Activated effector memory CD4-positive, alpha-beta T cell treated with Interleukin-2 at 50 U/mL for 16 hours (primary cell): ENCODE measurements around the gene SIPA1L2.

Experiments used
- DNase-seq: peaks from one replicate; pipeline ENCODE4 v3.0.0-alpha.2; 2020

Gene SIPA1L2, protein sequence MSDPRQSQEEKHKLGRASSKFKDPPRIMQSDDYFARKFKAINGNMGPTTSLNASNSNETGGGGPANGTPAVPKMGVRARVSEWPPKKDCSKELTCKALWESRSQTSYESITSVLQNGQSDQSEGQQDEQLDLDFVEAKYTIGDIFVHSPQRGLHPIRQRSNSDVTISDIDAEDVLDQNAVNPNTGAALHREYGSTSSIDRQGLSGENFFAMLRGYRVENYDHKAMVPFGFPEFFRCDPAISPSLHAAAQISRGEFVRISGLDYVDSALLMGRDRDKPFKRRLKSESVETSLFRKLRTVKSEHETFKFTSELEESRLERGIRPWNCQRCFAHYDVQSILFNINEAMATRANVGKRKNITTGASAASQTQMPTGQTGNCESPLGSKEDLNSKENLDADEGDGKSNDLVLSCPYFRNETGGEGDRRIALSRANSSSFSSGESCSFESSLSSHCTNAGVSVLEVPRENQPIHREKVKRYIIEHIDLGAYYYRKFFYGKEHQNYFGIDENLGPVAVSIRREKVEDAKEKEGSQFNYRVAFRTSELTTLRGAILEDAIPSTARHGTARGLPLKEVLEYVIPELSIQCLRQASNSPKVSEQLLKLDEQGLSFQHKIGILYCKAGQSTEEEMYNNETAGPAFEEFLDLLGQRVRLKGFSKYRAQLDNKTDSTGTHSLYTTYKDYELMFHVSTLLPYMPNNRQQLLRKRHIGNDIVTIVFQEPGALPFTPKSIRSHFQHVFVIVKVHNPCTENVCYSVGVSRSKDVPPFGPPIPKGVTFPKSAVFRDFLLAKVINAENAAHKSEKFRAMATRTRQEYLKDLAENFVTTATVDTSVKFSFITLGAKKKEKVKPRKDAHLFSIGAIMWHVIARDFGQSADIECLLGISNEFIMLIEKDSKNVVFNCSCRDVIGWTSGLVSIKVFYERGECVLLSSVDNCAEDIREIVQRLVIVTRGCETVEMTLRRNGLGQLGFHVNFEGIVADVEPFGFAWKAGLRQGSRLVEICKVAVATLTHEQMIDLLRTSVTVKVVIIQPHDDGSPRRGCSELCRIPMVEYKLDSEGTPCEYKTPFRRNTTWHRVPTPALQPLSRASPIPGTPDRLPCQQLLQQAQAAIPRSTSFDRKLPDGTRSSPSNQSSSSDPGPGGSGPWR (N-terminal part only)

GRCh38 chr1:232630047-232630893, at the start of gene SIPA1L2:
Gene SIPA1L2 (minus strand): TSS chr1:232630133. CDS start chr1:232515339, 114,794 bp downstream.
- DNase-seq = peak; percentile 84

GRCh38 chr1:232678185-232678886, 48.4 kb upstream of the SIPA1L2 start:
- DNase-seq = no peak

DNA sequence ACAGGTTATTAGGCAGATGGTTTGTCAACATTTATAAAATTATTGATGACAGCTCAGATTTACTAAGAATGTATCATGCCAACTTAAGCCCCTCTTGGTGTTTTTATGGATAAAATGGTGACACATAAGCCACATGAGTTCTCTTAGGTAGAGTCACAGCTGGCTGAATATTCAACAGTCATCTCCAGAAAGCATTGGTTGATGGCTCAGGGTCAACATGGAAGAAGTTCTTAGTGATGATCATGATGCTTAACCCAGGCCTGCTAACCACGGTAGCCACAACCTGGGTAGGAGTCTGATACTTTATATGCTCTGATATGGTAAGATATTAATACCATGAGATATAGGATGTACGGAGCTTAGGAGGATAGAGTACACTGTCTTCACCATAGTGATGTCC, 46.4 kb upstream of the SIPA1L2 start:
- no peak for DNase-seq

GRCh38 chr1:232675898-232676297, 46.0 kb upstream of the SIPA1L2 start:
- DNase-seq = no peak

GRCh38 chr1:232675260-232675659, 45.3 kb upstream of the SIPA1L2 start:
- DNase-seq = no peak

DNA sequence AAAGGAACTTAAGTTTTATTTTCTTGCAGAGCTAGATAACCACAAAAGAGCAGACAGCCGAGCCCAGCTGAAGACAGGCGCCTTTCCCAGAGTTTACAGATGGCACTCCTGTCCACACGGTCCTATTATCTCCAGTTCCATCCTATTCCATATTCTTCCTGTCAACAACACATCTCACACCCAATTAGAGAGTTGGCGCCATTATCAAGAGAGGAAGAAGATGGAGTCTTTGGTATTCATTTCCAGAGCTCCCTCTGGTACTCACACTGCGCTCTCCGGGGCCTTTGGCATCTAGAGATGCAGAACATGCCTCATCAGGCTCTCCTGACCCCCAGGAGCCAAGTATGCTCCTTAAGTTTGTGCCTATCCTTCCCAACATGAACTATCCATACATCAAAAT, 43.3 kb upstream of the SIPA1L2 start:
- no peak for DNase-seq

- no peak for DNase-seq
These were observed 40.2 kb upstream of the SIPA1L2 start for GRCh38 chr1:232669981-232670747.

- no peak for DNase-seq
These were observed 37.8 kb upstream of the SIPA1L2 start for GRCh38 chr1:232667778-232668165.

DNA sequence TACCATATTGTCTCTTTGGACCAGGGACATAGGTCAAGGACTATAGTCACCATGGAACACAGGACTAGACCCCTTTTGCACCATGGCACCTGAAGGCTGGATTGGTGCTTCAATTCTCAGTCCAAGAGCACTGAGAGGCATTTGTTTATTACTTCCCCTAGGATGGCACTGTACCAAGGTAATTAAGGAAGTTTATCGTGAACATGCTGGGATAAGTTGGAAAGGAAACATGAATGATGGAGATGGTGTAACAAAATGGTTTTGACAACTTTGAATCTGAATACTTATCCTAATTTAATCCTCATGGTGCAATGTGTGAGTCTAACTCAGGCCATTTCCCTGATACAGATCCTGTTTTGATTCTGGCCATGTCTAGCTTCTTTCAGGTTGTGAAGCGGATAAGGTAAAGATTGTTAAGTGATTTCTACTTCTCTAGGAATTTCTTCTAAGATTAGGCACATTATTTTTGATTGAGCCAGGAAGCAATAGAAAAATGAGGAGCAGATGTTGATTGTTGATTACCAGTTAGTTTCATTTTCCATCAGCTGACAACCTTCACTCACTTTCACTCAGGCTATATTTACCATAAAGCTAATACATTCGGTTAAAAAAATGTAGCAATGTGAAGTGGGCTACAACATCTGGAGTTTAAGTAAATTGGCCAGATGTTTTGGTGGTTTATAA, 37.3 kb upstream of the SIPA1L2 start:
- DNase-seq = no peak

- DNase-seq = no peak
These were observed 35.2 kb upstream of the SIPA1L2 start for GRCh38 chr1:232664844-232665777.

GRCh38 chr1:232662910-232663309, 33.0 kb upstream of the SIPA1L2 start:
- no peak for DNase-seq

DNA sequence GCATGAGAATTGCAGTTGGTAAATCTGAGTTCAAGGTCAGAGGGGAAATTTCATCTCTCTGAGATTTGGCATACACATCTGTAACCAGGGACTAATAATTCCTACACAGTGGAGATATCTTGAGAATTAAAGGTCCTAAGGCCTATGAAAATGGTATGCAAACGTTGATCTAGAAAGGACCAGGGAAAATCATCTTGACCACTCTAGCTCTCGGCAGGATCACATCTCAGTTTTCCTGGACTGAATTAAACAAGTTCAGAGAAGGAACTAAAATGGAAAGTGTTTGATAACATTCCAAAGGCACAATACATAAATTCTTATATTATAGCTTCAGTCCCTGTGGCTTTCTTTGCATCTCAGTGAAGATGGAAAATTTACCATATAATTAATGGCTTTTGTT, 28.5 kb upstream of the SIPA1L2 start:
- DNase-seq = no peak

GRCh38 chr1:232657426-232658005, 27.6 kb upstream of the SIPA1L2 start:
- DNase-seq = no peak

DNA sequence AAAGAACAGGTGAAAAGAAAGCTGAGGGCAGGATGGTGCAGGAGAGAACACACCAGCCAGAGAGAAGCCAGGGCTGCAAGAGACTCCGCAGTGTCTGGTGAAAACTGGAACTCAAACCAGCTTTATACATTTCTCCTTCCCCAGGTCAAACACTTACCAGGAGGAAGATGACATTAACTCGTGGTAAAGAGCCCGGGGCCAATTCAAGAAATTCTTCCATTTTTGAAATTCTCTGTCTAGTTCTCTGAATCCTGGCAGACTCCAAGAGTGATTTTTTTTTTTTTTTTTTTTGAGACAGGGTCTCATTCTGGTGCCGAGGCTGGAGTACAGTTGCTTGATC, 25.8 kb upstream of the SIPA1L2 start:
- no peak for DNase-seq

DNA sequence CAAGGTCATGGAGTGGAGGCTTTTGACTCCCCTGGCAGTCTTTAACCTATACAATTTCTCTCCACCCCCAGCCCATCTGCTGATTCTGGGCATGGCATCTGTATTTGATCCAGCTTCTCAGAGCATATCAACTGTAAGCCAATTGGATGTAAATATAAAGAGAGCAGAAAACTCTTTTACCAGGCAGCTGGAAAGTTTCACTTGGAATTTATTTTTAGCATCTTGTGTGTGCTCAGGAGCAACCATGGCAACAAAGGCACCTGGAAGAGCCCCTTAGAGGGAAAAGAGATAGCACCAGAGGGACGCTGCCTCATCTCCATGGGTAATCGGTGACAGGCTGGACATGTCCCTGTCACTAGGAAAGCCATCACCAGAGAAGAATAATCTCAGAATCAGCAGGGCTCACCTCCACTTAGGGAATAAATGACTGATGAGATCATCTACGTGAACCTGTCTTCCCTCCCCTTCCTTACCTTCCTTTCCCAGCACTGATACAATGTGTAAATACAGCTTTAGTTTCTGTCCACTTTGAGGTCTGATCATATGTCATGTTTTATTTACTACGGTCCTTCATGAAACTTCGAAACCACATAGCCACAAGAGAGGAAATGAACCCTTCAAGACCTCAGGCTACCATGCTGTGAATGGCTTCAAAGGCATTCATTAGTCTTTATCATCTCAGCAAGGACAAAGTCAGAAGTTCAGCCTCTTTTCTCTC, 25.3 kb upstream of the SIPA1L2 start:
- DNase-seq = no peak

DNA sequence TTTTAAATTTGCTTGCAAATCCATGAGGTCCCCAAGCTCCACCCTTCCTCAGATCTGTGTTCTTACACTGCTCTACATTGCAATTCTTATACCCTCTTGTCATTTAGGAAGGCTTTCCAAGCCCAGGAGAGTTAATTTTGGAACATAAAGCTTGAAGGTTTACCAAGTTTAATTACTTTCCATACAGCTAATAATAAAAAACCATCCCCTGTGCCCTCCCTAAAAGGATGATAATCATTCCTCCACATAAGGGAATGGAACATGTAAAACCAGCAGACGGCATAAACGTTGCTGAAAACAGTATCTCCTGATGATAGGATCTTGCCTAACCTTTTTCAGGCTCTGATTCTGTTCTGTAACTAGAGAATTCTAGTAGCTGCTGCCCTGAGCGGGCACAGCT, 23.9 kb upstream of the SIPA1L2 start:
- no peak for DNase-seq

- no peak for DNase-seq
These were observed 20.9 kb upstream of the SIPA1L2 start for GRCh38 chr1:232650845-232651244.

DNA sequence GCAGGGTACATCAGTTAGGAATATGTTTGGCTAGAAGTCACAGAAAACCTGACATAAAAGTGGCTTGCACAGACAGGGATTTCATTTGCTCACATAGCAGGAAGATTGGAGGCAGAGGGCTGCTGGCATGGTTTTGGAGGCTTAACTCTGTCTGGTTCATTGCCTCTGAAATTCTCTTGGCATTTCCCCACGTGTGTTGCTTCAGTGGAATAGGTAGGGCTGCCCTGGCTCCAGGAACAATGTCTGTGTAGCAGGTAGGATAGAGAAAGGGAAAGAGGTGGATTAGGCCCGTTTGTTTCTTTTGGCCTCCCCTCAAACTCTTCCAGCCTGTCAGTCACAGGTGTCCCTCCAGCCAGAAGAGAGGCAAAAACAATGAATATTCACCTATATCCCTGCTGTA, 20.5 kb upstream of the SIPA1L2 start:
- no peak for DNase-seq
